Stimulated activated CD8-positive, alpha-beta memory T cell treated with anti-CD3 and anti-CD28 coated beads, Interleukin-12 subunit alpha, Interleukin-12 subunit beta, amount 100 ng/mL, for 1 hour (primary cell): ENCODE data around the gene SEMA3C.
"Not testable (repeated sequence)": the region's sequence is repeated elsewhere in the genome, so short reads cannot be mapped to it uniquely, and the experiment has no call there.

Experiments
- DNase-seq: peaks from one replicate; pipeline ENCODE4 v3.0.0-alpha.2; 2020; ENCODE audit warnings: low read depth

Gene SEMA3C

DNA sequence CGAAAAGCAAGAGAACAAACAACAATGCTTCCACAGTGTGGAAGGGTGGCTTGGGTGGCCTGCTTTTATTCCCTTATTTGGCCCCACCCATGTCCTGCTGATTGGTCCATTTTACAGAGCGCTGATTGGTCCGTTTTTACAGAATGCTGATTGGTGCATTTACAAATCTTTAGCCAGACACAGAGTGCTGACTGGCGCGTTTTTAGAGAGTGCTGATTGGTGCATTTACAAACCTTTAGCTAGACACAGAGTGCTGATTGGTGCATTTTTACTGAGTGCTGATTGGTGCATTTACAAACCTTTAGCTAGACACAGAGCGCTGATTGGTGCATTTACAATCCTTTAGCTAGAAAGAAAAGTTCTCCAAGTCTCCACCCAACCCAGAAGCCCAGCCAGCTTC is 8.1 kb upstream of the SEMA3C start:
- DNase-seq = not testable (repeated sequence)

DNA sequence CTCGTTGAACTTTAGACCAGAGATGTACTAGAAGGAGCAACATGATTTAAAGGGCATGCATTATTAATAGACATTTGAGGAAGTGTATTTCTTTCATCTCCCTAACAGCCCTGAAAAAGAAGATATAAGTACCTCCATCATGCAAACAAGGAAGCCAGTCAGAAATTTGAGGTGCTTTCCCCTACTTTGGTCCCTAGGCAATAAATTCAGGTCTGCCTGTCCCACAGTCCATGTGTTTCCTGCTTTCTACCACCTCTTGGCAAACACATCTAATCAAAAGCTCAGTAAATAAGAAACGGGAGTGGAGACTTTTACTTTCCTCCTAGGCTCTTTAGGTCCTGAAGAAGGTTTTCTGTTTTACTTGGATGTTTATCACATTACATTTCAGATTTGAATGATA is 5.2 kb upstream of the SEMA3C start:
- DNase-seq = no peak

DNA sequence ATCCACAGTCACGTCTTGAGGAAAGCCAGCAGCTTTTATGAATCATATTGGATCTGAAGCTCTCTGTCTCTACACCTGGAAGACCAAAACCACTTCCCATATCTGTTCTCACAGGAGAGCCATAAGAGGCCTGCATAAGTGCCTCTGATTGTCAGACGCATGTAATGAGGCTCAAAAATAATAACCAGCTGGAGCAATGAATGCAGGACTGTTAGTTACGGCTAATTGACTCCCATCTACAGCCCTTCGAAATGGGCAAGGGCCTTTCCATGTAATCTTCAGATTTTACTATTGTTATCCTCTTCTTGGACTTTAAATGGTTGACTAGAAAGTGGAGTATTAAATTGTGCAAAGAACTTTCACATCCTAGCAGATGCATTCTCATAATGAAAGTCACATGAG is 4.4 kb upstream of the SEMA3C start:
- DNase-seq = no peak

DNA sequence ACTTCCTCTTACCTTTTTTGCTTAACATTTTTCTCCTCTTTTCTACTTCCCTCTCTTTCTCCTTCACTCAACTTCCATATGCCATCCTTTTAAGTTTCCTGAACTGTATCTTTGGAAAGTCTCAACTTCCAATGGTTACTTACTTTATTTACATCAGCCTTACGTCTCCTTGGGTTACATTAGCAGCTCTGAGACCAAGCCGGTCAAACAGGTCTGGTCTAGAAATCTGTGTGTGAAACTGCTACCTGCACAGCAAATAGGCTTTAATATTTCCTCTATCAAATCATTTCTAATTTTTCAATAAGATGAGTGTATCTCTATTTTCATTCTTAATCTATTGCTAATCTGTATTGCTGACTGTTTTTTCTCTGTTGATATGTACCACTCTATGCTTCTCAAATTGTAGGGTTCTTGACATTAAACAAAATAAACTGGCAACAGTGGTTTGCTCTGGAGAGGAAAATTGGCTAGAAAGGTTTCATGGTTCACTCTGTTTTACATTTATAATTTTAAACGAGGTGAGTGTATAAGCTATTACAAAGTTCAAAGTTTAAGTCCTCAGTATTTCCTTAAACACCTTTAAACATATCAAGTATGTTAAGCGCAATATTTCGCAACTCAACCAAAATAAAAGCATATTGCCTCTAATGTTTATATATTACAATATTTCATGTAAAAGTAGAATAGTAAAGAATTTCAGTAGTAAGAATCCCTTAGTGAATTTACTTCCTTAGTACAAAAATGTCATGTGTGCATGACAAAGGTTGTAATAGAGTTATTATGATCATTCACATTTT is 3.6 kb upstream of the SEMA3C start:
- DNase-seq = no peak

DNA sequence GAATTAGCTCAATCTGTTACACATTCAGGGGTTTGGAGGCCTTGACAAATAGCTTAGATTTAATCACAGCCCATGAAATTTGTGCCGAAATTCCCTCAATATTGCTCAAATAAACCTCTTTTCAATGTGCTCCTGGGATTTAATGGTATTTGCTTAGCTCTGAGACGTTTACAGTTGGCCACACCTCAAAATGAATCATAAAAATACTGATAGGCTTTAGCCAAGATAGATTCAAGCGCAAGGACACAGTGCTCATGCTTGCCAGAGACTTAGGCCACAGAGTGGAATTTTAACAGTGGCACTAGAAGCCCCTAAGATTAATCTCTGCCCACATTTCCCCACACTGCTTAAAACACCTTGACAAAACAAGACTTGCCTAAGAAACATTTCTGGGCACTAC is 2.3 kb upstream of the SEMA3C start:
- no peak for DNase-seq

DNA sequence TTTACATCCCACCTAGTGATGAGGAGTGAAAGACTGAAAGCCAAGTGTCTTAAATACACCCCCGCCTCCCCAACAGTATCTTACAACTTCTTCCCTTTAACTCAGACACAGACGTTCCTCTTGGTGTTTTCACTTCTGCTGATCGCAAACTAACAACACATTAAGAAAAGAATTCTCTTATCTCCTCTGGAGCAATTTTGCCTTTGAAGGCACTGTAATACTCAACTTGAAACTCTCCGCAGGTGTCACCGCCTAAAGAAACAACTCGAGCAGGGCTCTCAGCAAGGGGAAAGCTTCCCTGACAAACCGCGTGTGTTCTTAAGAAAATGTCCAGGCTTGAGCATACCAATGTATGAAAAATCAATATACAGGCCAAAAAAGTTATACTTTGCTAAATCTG is 452 bp downstream of the SEMA3C start:
- no peak for DNase-seq

DNA sequence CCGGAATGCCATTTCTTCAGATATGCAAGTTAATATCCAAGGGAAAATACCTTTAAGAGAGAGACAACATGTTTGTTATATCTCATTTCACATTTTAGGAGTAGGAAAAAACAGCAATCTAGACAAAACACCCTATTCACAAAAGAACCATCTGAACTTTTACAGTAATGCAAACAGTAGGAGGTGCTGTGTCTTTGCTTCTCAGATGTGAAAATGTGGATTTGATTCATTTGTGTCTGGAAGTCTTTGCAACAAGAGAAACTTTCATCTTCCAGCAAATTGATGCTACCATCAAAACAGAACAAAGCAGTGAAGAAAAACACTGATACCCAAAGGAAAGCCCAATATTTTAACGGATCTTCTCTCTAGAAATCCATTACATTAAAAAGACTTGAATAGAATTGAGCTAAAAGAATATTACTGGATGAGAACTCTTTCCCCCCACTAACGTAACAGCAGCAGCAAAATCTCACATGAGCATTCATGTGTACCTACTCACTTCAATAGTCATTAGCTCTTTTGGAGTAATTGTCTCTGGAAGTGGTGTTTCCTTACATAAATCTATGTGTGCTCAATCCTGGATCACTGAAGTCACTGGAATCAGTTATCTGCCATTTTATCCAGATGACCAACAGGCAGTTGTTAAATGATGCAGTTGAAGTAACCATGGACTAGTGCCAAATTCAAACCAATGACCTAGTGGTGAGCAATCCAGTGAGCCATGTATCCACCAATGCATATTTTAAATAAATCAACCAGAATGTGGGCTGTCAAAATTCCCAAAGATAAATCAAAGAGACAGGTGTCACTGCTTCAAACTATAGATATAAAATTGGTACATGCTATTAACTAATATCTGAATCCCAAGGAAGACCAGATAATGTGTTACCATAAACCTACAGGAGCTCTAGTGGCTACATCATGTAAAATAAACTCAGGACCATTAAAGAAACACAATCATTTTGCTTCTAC is 1.8 kb downstream of the SEMA3C start:
- no peak for DNase-seq

DNA sequence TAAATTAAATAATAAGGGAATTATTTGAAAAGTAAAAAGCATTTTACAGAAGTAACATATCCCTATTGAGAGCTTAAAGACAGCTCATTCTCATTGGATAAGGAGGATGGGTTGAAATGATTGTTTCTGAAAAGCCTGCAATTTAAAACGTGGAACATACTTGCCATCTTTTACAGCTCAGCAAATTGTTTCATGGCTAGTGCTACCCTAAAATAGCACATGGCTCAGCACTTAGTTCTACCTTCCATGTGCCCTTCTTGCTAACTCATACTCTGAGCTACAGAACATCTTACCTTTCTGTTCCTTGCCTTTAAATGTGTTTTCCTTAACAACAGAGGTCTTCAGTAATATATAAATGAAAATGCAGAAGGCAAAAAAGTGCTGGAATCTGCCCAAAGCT is 8.6 kb downstream of the SEMA3C start:
- DNase-seq = no peak

DNA sequence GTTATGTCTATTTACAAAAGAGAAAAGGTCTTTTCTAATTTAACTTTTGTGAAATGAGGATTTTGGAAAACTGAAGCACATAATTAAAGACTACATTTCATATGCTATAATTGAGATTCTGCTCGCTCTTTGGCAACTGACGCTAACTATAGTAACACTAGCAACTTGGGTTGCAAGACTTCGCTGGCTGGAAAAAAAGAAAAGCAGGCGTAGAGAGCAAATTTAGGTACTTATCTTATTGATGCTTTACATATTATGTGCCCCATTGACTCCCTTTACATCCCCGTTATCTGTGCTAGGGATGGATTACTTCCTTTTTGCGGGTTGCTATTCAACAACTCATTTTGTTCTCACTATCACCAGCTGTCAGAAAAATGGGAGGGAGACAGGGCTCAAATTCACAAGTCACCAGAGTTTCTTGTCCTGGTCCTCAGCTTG is 10.5 kb downstream of the SEMA3C start:
- DNase-seq = no peak

DNA sequence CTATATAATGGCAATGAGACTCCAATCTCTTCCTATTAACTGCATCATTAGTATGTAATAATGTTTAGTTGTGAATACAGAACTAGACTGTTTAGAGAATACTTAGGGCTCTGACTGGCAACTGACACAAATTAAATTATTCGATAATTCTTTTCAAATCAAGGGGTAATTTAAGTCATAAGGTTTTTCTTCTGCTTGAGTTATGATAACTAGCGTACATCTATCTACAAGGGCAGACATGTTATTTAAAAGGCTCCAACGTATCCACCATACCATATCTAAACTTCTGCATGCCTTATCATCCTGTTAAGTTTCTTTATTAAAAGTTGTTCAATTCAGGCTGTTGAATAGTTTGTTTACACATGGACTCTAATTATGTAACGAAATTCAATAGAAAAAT is 11.2 kb downstream of the SEMA3C start:
- no peak for DNase-seq

DNA sequence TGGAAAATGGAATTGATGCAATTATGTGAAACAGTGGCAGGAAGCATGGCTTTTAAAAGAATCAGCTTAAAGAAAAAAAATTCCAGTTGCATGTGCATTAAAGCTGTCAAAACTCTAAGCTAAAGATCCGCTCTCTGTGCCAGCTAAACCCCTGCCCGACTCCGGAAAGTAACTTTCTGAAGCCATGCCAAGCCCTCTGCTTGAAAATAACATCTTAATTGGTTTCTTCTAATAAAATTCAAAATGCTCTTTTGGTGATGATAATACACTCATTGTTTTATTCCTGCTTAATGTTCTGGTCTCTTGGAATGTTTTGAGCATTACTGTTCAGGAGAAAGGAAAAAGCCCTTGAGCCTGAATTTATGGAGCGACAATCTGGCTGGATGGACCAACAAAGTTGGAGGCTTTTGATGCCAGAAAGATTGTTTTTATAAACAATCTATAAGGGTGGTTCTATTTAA is 11.7 kb downstream of the SEMA3C start:
- DNase-seq = no peak

DNA sequence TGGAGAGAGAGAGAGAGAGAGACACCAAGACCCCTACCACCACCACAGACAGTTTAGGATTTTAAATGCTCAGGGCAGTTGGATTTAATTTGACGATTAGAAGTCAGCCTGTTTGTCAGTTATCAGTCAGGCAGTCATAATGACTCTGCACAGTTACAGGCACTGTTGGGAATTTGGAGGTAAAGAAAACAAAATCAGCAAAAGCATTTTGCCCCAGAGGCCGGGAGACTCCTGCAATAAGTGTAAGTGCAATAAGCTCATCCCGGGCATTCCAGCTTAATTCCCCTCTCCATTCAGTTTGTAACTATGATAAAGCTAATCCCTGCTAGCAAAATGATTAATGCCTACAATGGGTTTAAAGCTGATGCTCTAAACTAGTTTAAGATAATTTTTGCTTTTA is 13.5 kb downstream of the SEMA3C start:
- DNase-seq = no peak

DNA sequence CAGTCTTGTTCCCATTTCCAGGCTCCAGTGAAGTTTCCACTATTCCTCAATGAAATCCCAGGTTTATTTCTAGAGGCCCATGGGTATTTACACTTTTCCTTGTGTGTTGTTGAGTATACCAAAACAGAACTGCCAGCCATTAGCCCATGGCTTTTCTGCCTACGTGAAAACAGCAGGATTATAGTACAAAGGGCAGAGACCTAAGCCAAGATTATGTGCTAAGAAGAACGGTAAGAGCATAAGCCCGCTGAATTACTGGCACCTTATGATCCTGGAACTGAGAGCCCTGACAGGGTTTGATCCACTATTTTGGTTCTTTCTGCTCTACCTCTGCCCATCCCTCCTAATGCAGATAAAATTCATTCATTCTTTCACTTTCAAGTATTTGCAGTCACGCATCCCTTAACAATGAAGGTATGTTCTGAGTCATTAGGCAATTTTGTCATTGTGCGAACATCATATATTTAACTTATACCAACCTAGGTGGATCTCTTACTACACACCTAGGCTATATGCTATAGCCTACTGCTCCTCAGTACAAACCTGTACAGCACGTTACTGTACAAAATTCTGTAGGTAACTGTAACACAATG is 16.0 kb downstream of the SEMA3C start:
- no peak for DNase-seq

DNA sequence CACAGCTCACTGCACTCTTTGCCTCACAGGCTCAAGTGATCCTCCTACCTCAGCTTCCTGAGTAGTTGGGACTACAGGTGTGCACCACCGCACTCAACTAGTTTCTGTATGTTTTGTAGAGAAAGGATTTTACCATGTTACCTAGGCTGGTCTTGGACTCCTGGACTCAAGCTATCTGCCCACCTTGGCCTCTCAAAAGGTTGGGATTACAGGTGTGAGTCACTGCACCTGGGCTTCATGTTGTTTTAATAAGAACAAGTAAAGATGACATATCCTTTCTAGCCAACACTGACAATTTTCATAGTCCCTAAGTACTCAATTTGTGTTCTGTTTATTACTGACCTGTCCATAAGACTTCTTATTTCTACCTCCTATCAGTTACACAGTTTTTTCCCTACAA is 16.8 kb downstream of the SEMA3C start:
- DNase-seq = no peak

DNA sequence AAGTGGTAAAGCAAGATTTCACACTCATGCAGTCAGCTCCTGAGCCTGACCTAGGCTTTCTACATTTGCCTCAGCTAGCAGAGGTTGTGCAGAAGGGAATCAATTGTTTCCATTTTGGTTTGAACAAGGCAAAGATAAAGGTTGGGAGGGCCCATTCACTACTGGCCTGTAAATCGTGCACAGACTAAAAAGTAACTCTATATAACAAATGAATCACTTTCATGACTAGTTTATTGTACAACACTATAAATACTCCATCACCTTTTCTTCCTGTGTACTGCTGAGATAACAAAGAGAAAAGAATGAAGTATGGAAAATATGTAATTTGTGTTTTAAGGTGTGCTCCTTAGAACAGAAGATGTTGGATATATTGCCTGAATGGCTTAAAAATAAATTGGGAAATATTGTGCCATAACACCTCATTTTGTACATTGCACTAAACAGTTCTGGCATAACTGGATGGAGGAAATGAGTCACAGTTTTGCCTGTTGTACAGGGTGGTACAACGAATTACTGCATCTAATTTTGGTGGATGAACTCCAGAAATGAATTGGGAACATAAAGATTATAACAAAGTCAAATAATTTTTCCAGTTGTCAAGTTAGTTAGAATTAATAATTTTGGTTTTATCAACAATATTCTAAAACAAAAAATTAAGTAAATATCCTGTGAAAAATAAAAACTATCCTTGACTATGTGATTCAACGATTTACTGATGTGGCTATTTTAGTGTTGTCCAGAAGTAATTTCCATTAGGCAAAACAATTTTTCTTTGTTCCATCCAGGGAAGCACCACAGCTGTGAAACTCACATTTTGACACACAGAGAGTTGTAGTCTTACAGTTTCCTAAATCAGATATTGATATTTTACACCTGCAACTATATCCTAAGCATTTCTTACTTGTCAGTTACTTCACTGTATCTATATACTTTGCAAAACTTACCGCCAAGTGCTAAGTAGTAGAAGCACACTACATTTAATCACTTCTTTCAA is 18.0 kb downstream of the SEMA3C start:
- DNase-seq = no peak

DNA sequence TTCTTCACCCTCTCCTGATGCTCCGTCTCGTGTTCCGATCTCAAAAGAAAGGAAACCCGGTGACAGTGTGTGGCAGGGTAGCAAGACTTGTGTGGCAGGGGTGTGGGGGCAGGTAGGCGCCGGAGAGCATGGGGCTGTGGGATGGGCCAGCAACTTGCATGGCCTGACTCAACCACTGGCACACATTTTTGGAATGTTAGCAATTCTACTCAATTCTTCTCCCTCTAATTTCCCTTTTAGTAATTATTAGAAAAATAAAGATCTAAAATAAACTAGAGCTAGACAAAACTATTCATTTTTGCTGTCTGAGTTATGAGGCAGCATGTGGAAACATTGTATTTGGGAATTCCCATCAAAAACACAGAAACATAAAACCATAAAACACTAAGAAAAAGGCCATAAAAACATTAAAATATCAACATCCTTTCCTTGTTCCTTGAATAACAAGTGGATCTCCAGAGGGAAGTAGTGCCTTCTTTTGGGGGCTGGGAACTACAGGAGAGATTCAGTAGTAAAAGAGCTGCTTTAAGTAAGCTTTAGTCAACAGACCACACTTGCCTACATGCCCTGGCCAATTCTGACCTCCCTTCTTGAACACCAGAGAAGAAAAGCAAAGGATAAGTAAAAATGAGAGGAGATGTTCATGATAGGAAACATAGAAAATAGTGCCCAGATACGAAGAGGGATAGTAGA is 21.8 kb downstream of the SEMA3C start:
- no peak for DNase-seq

DNA sequence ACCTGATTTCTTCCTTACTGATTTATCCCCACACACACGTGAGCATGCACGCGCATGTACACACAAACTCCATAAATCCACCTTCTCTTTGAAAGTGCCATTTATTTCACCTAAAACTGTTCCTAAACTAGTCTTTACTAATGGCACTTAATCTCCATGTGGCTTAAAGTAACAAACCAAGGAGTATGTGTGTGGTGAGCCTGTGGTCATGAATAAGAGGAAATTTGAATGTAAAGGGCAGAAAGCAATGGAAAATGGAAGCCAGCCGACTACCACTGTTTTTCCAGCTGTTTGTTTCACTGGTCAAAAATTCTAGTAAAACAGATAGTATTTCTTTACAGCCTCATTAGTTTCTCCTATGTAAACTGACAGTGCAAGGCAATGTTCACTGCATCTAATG is 23.8 kb downstream of the SEMA3C start:
- DNase-seq = no peak

DNA sequence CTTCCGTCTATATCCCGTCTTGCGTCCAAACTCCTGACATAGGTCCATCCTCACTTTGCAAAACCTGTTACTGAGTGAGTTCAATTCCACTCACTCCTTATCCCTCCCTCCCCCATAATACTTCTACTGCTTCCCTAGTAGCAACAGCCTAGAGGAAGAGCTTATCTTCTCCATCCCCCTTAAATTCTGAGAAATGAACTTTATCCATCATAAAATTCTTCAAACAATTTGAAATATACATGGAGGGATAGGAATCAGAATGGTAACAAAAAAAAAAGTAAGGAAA is 27.6 kb downstream of the SEMA3C start:
- DNase-seq = no peak

DNA sequence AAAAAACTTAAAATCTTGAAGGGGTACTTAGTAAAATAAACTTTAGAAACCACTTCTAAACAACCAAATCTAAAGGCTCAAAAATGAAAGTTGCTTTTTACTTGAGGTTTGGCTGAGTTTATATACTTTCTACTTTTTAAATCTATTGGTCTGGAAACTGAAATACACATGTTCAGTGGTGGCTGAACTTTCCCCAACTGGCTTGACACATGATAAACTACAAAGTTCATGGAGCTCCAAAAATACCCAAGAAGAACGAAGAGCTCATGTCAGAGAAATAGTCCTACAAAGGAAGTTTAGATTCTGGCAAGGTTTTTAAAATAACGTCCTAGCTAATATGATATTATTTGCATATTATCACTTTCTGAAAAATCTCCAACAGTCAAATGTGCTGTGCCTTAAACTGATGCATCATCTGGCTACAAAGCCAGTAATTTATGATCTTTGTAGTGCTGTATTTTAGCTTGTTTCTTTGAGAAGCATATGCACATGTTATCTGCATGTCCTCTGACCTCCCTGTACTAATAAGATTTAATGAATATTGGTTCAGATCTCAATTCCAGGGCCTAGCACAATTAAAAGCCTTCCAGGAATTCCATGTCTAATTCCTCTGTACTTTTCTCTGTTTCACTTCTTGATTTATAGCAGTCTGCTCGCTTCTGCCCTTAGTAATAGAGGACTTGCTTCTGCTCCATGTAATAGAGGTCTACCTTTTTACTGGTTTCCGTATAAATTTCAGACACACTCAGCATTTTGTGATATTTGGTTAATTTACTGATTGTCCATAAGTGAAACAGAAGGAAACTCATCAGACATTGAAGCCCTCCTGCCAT is 28.2 kb downstream of the SEMA3C start:
- DNase-seq = no peak

DNA sequence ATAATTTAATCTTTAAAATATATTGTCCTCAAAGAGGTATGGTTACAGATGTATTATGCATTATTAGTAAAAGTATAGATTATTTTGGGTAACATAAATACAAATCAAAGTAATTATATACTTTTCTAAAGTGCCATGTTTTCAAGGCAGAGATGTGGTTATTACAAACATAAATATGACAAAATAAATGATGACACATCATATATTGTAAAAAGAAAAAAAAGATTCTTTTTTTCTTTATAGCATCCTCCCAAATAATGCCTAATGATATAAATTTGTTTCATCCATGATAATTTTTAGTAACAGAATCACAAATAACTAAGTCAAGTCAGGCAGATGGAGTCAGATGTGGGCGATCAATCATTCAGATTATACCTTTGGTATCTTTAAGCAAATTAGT is 29.3 kb downstream of the SEMA3C start:
- DNase-seq = no peak
